Measurements from ENCODE around the gene SKI. TPM values are rescaled to one million over a fixed set of nuclear protein-coding genes. Genes with fewer than 3 reads are reported as not detected.
A peak's percentile ranks its signal among the peaks of the same experiment; 100 is the strongest.

The SKI gene
- total RNA-seq, 1 donor from 2014 or later = 26.9 TPM

GRCh38 chr1:2195785-2196184 is 32.3 kb upstream of the SKI start:
- TF ChIP-seq CTCF (IDR thresholded peaks at IDR 0.05; ENCODE audit: insufficient read depth, low read length, poor library complexity, severe bottlenecking) = no peak
- no peak for DNase-seq (ENCODE audit: low read depth)
- Histone ChIP-seq H3K36me3 (ENCODE audit: control insufficient read depth, insufficient read depth, low read length) (no peaks in the 10 kb centered on the region), H3K27me3 (ENCODE audit: control insufficient read depth, insufficient read depth, low read length) (no peaks in the 10 kb centered on the region), H3K4me3 (ENCODE audit: low read depth, low read length) (no peak overlapping the region)

- Histone ChIP-seq H3K4me3 (ENCODE audit: low read depth, low read length) (no peak overlapping the region), H3K27me3 (ENCODE audit: control insufficient read depth, insufficient read depth, low read length) (no peaks in the 10 kb centered on the region), H3K36me3 (ENCODE audit: control insufficient read depth, insufficient read depth, low read length) (no peaks in the 10 kb centered on the region)
- no peak for DNase-seq (ENCODE audit: low read depth)
- TF ChIP-seq CTCF (IDR thresholded peaks at IDR 0.05; ENCODE audit: insufficient read depth, low read length, poor library complexity, severe bottlenecking) = no peak
These were observed 31.0 kb upstream of the SKI start for GRCh38 chr1:2196901-2197638.

- no peak for TF ChIP-seq CTCF (IDR thresholded peaks at IDR 0.05; ENCODE audit: insufficient read depth, low read length, poor library complexity, severe bottlenecking)
- no peaks in the 10 kb centered on the region for H3K36me3 ChIP-seq (ENCODE audit: control insufficient read depth, insufficient read depth, low read length)
- no peak overlapping the region for H3K4me3 ChIP-seq (ENCODE audit: low read depth, low read length)
- H3K27me3 ChIP-seq (ENCODE audit: control insufficient read depth, insufficient read depth, low read length) = no peaks in the 10 kb centered on the region
- DNase-seq (ENCODE audit: low read depth) = no peak
These were observed 30.4 kb upstream of the SKI start for GRCh38 chr1:2197707-2198165.

GRCh38 chr1:2198571-2198970 is 29.5 kb upstream of the SKI start:
- no peaks in the 10 kb centered on the region for H3K27me3 ChIP-seq (ENCODE audit: control insufficient read depth, insufficient read depth, low read length)
- H3K4me3 ChIP-seq (ENCODE audit: low read depth, low read length) = no peak overlapping the region
- no peak for TF ChIP-seq CTCF (IDR thresholded peaks at IDR 0.05; ENCODE audit: insufficient read depth, low read length, poor library complexity, severe bottlenecking)
- H3K36me3 ChIP-seq (ENCODE audit: control insufficient read depth, insufficient read depth, low read length) = no peaks in the 10 kb centered on the region
- DNase-seq (ENCODE audit: low read depth) = no peak

- Histone ChIP-seq H3K4me3 (ENCODE audit: low read depth, low read length) (peak overlapping the region; percentile 29), H3K36me3 (ENCODE audit: control insufficient read depth, insufficient read depth, low read length) (no peaks in the 10 kb centered on the region), H3K27me3 (ENCODE audit: control insufficient read depth, insufficient read depth, low read length) (no peaks in the 10 kb centered on the region)
- TF ChIP-seq CTCF (IDR thresholded peaks at IDR 0.05; ENCODE audit: insufficient read depth, low read length, poor library complexity, severe bottlenecking) = peak; percentile 23
- DNase-seq (ENCODE audit: low read depth) = no peak
These were observed 28.9 kb upstream of the SKI start for GRCh38 chr1:2199042-2199810.
